Activated CD4-positive, alpha-beta T cell treated with anti-CD3 and anti-CD28 coated beads, Interleukin-2, amount 50 U/mL, for 4 hours (primary cell): ENCODE data around the gene PEX19.
"Not testable (repeated sequence)": the region's sequence is repeated elsewhere in the genome, so short reads cannot be mapped to it uniquely, and the experiment has no call there.

Source experiments
- DNase-seq, 2 experiments: peaks; one replicate each; pipeline ENCODE4 v3.0.0-alpha.2; 2020

The PEX19 gene, protein sequence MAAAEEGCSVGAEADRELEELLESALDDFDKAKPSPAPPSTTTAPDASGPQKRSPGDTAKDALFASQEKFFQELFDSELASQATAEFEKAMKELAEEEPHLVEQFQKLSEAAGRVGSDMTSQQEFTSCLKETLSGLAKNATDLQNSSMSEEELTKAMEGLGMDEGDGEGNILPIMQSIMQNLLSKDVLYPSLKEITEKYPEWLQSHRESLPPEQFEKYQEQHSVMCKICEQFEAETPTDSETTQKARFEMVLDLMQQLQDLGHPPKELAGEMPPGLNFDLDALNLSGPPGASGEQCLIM

DNA sequence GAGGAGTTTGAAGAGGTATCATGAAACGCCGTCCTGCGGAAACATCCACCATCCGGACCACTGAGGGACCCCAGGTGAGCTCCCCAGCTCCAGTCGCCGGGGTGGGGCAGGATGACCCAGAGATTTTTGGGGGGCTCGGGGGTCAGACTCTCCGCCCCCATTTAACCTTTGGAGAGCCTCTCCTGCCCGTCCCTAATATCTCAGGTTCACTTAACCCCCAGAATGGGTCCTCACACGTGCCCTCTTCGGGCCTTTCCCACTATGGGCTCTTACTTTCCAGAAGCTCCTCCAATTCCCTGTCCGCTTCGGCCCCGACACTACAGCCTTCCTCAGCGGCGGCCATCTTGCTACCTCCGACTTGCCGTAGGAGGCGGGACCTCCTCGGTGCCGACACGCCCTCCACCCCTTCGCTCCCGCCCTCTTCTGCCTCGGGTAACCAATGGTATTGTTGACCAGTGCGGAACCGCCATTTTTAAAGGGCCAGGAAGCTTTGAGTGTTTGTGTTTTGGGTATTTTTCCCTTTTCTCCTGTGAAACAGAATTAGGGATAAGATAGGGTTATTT, at the start of gene PEX19:
Gene PEX19, minus strand, starts transcription at position 352 of the 563 bp plus-strand sequence. Its CDS starts 9 bp downstream, at position 343.
- peak; percentile 90 to 92 for DNase-seq

DNA sequence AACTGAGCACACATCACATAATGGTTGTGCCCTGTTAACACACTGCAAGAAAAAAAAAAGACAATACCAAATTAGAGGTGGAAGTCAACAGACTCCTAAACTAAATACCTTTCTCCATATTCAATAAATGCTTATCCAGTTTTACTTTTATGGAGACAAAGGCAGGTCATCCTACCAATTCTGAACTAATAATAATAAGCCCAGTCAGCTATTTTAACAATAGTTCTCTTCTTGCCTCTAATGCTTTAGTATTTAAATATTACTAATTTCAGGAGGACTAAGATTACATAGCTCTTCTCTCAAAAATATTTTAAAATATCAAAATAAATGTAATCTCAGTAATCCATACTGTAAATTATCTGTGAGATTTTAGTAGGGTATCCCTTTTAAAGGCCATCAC, 47.6 kb upstream of the PEX19 start:
- DNase-seq: no peak

DNA sequence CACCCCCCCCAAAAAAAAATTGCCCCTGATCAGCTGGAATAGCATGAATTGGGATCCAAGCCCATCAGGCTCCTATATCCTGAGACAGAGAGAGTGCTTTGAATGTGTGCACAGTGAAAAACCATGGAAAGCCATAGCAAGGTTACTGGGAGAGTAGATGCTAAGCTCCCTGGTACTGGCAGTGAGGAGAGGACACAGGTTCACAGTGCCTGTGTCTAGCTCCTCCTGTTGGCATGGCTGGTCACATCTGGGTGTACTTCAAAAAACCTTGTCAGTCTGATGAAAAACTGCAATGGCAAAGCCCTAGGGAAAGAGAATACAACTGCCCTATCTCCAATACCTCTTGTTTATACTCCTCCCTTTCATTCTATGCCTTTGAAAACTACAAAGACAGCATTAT, 45.2 kb upstream of the PEX19 start:
- DNase-seq: no peak

GRCh38 chr1:160328184-160328583, 43.3 kb upstream of the PEX19 start:
- no peak for DNase-seq

- DNase-seq: no peak
These were observed 41.5 kb upstream of the PEX19 start for GRCh38 chr1:160326418-160326817.

DNA sequence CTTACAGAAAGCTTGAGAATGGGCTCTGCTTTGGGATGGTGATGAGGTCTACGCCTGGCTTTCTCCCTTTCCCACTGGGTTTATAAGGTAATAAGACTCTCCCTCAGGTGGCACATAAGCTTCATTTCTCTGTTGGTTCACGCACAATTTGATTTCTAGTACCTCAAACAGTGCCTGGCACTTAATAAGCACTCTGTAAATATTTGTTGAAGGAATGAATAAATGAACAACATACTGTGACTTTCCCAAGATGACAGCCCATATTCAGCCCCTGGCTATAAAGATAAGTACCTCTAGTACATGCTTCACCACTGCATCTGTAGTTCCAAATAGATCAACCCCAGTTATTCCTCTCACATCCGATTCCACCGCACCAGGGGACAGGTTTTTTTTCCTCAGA, 40.3 kb upstream of the PEX19 start:
- no peak for DNase-seq

GRCh38 chr1:160322831-160323230, 37.9 kb upstream of the PEX19 start:
- no peak for DNase-seq

DNA sequence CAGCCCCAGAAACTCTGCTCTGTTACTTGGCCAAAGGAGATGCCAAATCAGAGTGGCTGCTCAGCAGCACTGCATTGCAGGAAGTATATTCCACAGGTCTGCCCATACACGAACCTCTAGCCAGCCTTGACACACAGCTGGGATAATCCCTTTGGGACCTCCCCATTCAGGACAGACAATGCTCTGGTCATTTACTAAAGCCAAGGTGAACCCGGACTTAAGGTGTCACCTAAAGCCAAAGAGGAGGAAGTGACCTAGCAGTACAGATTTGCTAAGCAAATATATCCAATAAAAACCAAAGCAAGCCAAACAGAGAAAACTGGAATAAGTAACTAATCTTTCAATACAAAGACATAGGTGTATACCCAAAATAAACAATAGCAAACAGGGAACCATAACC, 30.4 kb upstream of the PEX19 start:
- no peak for DNase-seq

DNA sequence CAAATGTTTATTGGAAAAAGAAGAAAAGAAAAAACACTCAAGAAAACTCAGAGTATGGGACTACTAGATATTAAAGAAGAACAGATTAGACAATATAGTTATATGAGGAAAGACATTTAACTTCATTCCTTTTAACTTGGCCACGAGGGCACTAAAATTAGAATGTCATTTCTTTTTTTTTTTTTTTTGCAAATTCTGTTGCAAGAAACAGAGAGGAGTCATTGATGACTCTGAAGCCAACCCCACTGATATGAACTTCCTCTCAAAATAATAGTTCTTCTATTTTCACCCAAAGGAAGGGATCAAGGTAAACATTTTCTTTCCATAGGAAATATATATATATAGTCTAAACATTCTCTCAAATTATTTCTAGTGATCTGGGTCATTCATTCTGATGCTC, 24.6 kb upstream of the PEX19 start:
- DNase-seq: no peak

- DNase-seq: no peak
These were observed 24.2 kb upstream of the PEX19 start for GRCh38 chr1:160309185-160309557.

- DNase-seq: no peak
These were observed 23.7 kb upstream of the PEX19 start for GRCh38 chr1:160308451-160309184.

DNA sequence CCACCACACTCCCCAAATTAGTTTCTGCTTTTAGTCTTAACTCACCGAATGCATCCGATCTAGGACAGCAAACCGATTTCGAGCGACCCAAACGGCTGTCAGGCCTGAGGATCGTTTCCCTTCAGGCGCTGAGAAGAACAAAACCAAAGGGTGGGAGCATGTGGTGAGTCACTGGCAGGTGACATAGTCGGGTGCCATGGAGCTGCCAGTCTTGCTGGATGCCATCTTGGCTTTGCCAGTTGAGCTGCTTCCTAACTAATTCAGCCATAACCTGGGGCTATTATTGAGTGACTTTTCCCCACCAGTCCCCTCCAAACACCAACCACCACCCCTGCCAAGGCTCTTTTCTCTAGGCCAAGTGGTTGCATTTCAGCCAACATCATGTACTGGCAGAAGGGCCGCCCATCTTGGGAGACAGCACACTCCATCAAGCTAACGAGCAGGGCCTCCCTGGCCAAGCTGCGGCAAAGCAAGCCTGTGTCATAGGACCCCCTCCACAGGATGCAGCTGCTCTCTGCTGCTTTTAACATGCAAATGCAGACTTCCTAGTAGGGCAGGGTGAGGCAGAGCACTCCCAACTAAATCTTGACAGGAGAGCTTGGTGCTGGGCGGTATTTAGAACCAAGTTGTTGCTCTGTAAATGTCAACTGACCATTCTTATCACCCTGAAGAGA, 22.3 kb upstream of the PEX19 start:
- no peak for DNase-seq

DNA sequence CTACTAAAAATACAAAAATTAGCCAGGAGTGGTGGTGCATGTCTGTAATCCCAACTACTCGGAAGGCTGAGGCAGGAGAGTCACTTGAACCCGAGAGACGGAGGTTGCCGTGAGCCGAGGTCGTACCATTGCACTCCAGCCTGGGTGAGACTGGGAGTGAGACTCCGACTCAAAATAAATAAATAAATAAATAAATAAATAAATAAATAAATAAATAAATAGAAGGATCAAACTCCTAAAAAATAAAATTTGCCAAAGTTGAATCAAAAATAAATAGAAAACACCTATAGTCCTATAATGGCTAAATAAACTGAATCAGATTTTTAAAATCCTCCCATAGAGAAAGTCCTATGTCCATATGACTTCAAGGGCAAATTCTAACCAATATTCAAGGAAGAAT, 15.2 kb upstream of the PEX19 start:
- no peak for DNase-seq

DNA sequence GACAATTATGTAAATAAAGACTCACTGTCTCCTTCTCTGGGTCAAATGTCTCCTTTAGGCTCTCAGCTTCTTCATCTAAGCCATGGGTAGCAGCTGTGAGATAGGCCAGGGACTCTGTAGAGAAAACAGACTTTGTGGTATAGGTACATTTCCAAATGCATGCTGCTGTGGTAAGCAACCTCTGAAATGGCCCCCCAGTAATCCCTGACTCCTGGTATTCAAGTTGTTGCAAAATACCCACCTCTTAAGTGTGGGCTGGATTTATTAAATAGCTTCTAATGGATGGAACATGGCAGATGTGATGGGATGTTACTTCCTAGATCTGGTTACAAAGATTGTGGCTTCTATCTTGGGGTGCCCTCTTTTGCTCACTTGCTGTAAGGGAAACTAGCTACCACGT, 11.1 kb upstream of the PEX19 start:
- no peak for DNase-seq

- DNase-seq: no peak
These were observed 8.4 kb upstream of the PEX19 start for GRCh38 chr1:160293020-160293968.

- DNase-seq: peak; percentile 53 to 55
These were observed 6.6 kb upstream of the PEX19 start for GRCh38 chr1:160291248-160292220.

DNA sequence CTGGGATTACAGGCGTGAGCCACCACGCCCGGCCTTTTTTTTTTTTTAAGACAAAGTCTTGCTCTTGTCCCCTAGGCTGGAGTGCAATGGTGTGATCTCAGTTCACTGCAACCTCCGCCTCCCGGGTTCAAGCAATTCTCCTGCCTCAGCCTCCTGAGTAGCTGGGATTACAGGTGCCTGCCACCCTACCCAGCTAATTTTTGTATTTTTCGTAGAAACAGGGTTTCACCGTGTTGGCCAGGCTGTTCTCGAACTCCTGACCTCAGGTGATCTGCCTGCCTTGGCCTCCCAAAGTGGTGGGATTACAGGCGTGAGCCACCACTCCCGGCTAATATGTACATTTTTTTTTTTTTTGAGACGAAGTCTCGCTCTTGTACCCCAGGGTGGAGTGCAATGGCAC, 2.8 kb upstream of the PEX19 start:
- not testable (repeated sequence) for DNase-seq

GRCh38 chr1:160285506-160285905, 573 bp upstream of the PEX19 start:
- no peak for DNase-seq

- DNase-seq: peak in 1 of 2 experiments; percentile 8
These were observed 632 bp downstream of the PEX19 start for GRCh38 chr1:160284220-160284781.

DNA sequence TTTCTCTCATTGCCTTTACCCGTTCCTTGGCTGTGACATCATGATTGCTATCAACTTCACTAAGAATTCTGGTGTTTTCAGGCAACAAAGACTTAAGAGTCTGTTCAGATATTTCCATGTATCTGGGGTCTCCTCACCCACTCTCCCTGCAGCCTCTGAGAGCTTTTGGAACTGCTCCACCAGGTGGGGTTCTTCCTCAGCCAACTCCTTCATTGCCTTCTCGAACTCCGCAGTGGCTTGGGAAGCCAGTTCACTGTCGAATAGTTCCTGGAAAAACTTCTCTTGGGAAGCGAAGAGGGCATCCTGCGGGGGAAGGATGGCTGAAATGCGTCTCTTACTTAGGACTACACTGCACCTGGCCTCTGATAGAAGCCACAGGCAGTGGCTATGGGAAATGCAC, 2.1 kb downstream of the PEX19 start:
- no peak for DNase-seq

DNA sequence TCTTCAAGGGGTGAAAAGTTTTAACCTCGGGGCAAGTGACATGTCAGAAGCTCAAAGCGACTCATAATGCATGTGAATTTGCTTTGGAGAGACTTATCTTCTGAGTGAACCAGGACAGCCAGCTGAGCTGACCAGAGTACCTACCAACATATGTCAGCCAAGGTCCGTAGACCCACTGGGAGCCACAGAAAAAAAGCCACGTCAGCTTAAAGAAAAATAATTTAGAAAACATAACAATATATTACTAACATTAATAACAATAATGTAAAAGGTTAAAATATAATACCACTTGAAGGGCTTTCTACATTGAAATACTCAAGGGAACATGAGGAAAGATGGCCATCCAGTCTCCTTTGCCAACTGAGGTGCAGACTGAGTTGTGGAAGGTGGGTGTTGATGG, 6.9 kb downstream of the PEX19 start:
- DNase-seq: no peak
